PC-3 (cell line): ENCODE data around the gene OXCT2. TPM values are rescaled to one million over a fixed set of nuclear protein-coding genes. Genes with fewer than 3 reads are reported as not detected.

Experiments
- ATAC-seq: fragments of 200-7000 bp; cut with Tn5 transposase; 2 replicates; pipeline ENCODE4 v1.9.1; 2020; ENCODE audit warnings: mild to moderate bottlenecking, moderate library complexity
- BruUV-seq: library from RNA; stranded (reverse); fragments of 400-500 nt; replicated peaks from 2 replicates; lab custom pipeline; 2021; lab: Mats Ljungman, UMichigan
- CTCF ChIA-PET: fragments of 300-600 bp; sonication (Branson Sonifier 250); formaldehyde crosslinking; loops from one replicate; lab custom pipeline; 2022; ENCODE audit warnings: antibody characterized with exemption; lab: Charles Lee
- POLR2A ChIA-PET: fragments of 300-600 bp; sonication (Branson Sonifier 250); formaldehyde crosslinking; loops from one replicate; lab custom pipeline; 2022; ENCODE audit warnings: antibody characterized with exemption; ENCODE audit not compliant: unreplicated experiment; lab: Charles Lee
- DNase-seq: peaks from one replicate; pipeline ENCODE4 v3.0.0-alpha.2; 2015
- H2AFZ ChIP-seq: fragments of 300-600 bp; sonication (generic); 2 replicates; pipeline ENCODE4 v1.6.0; 2016; ENCODE audit warnings: antibody characterized with exemption, low read length
- H3F3A ChIP-seq: fragments of 300-600 bp; sonication (generic); one replicate; pipeline ENCODE4 v1.6.0; 2017; ENCODE audit warnings: antibody characterized with exemption, low read length, control low read depth, mild to moderate bottlenecking; ENCODE audit not compliant: unreplicated experiment
- H3K27ac ChIP-seq: fragments of 300-600 bp; sonication (generic); 2 replicates; pipeline ENCODE4 v1.5.1; 2016; ENCODE audit warnings: mild to moderate bottlenecking, low read length
- H3K27me3 ChIP-seq: fragments of 300-600 bp; sonication (generic); 2 replicates; pipeline ENCODE4 v1.6.1; 2016; ENCODE audit warnings: low read length, mixed read lengths
- H3K36me3 ChIP-seq: fragments of 300-600 bp; sonication (generic); 2 replicates; pipeline ENCODE4 v1.6.1; 2016; ENCODE audit warnings: low read depth, mixed run types, low read length, mixed read lengths
- H3K4me1 ChIP-seq: fragments of 300-600 bp; sonication (generic); 2 replicates; pipeline ENCODE4 v1.5.1; 2016; ENCODE audit warnings: low read length; ENCODE audit not compliant: insufficient read depth
- H3K4me2 ChIP-seq: fragments of 300-600 bp; sonication (generic); 2 replicates; pipeline ENCODE4 v1.6.0; 2016; ENCODE audit warnings: low read length
- H3K4me3 ChIP-seq: fragments of 300-600 bp; sonication (generic); 2 replicates; pipeline ENCODE4 v1.5.1; 2016; ENCODE audit warnings: mild to moderate bottlenecking, low read length, mixed read lengths
- H3K79me2 ChIP-seq: fragments of 300-600 bp; sonication (generic); 2 replicates; pipeline ENCODE4 v1.6.1; 2017; ENCODE audit warnings: low read length, mixed read lengths
- H3K9ac ChIP-seq: fragments of 300-600 bp; sonication (generic); 2 replicates; pipeline ENCODE4 v1.6.0; 2016; ENCODE audit warnings: mild to moderate bottlenecking, low read length
- H3K9me2 ChIP-seq: fragments of 300-600 bp; sonication (generic); replicated peaks from 2 replicates; pipeline ENCODE4 v1.6.1; 2016; ENCODE audit warnings: mixed run types, low read length, mixed read lengths
- H3K9me3 ChIP-seq: fragments of 300-600 bp; sonication (generic); 2 replicates; pipeline ENCODE4 v1.6.1; 2016; ENCODE audit warnings: low read length, mixed read lengths
- H4K20me1 ChIP-seq: fragments of 300-600 bp; sonication (generic); 2 replicates; pipeline ENCODE4 v1.6.1; 2016; ENCODE audit warnings: low read length, mixed read lengths
- EZH2 ChIP-seq: fragments of 300-600 bp; sonication (generic); IDR thresholded peaks from one replicate; pipeline ENCODE4 v1.6.1; 2017; ENCODE audit warnings: antibody characterized with exemption, mild to moderate bottlenecking, low read length; ENCODE audit not compliant: unreplicated experiment
- EZH2phosphoT487 ChIP-seq: fragments of 300-600 bp; sonication (generic); IDR thresholded peaks from 2 replicates; pipeline ENCODE4 v1.6.1; 2018; ENCODE audit warnings: mild to moderate bottlenecking, antibody characterized with exemption, low read length, borderline replicate concordance
- intact Hi-C: fragments of 100-400 bp; cut with micrococcal nuclease; formaldehyde crosslinking; loops from 2 replicates; pipeline ENCODE4 v1.9.0; 2023
- total RNA-seq: library from RNA; depleted of rRNA; stranded (reverse); fragments of >200 nt; gene quantifications from 2 replicates; pipeline ENCODE4 v1.2.3, GENCODE V29; 2014
- TF ChIP-seq, protein P1 (sequence below): fragments of 300-600 bp; sonication (generic); conservative IDR thresholded peaks from 2 replicates; pipeline ENCODE4 v1.5.1; 2017; ENCODE audit warnings: antibody characterized with exemption, low read depth, mild to moderate bottlenecking, low read length

Gene OXCT2
- total RNA-seq, 1 experiment from 2014 or later: 0.98 TPM

DNA sequence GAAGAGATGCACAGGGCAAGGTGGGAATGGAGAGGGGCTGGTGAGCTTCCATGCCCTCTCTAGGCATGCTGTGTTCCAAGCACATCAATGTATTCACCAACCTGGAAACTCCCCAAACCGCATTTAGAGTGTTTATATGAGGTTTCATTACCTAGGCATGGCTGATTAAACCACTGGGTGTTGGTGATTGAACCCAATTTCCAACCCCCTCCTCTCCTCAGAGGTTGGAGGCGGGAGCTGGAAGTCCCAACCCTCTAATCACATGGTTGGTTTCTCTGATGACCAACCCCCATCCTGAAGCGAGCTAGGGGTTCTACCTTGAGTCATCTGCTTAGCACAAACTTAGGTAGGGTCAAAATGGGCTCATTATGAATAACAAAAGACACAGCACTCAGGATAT is 35.4 kb downstream of the OXCT2 start:
- POLR2A ChIA-PET: no interaction called here

DNA sequence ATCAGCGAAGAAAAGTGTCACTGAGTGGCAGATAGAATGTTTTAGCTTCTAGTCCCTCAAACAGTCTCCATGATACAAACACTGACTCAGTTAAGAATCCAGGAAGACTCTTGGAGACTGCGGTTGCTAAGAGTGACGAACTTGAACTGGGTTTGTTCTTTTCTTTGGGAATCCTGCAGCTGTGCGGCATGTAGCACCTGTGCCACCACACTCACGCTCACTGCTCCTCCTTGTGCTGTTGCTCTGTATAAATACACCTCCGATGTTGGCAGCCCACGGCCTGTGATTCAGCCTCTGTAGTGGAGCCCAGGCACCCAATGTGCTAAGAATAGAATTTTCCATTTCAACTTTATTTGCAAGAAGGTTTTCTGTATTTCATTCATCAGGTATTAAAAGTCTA is 38.0 kb downstream of the OXCT2 start:
- Histone ChIP-seq H3K36me3 (no peaks in the 10 kb centered on the region), H3K9ac (no peak overlapping the region), H3F3A (no peaks in the 10 kb centered on the region), H3K4me2 (no peak overlapping the region), H3K4me3 (no peak overlapping the region), H4K20me1 (no peaks in the 10 kb centered on the region), H3K4me1 (peaks cover 3% of the 10 kb centered on the region; the same call in 1 of the 2 replicates), H3K9me2 (no peaks in the 10 kb centered on the region), H3K27me3 (0 out of 2 replicates have a peak, but pooled peaks cover 8% of the 10 kb centered on the region), H2AFZ (no peak overlapping the region), H3K9me3 (no peaks in the 10 kb centered on the region), H3K27ac (no peak overlapping the region), H3K79me2 (no peaks in the 10 kb centered on the region)
- ChIA-PET POLR2A (no interaction called here), CTCF (no interaction called here)
- TF ChIP-seq, protein P1, sequence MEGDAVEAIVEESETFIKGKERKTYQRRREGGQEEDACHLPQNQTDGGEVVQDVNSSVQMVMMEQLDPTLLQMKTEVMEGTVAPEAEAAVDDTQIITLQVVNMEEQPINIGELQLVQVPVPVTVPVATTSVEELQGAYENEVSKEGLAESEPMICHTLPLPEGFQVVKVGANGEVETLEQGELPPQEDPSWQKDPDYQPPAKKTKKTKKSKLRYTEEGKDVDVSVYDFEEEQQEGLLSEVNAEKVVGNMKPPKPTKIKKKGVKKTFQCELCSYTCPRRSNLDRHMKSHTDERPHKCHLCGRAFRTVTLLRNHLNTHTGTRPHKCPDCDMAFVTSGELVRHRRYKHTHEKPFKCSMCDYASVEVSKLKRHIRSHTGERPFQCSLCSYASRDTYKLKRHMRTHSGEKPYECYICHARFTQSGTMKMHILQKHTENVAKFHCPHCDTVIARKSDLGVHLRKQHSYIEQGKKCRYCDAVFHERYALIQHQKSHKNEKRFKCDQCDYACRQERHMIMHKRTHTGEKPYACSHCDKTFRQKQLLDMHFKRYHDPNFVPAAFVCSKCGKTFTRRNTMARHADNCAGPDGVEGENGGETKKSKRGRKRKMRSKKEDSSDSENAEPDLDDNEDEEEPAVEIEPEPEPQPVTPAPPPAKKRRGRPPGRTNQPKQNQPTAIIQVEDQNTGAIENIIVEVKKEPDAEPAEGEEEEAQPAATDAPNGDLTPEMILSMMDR: no peak
- TF ChIP-seq EZH2phosphoT487: no peak
- TF ChIP-seq EZH2: no peak
- intact Hi-C loops: loop anchor here (10.0 kb wide), 1 partner anchor 62 kb away; no protein-coding TSS in a partner anchor
- DNase-seq (no peak), ATAC-seq (no peak)
- no TSS peak for BruUV-seq

More for the DNA sequence above, 35.4 kb downstream of the OXCT2 start:
- no TSS peak for BruUV-seq
- no peaks in the 10 kb centered on the region for H3K9me3 ChIP-seq
- TF ChIP-seq EZH2phosphoT487: no peak
- TF ChIP-seq, protein P1: no peak
- no peak for TF ChIP-seq EZH2
- intact Hi-C loops: loop anchor here (10.0 kb wide), 1 partner anchor 59 kb away; no protein-coding TSS in a partner anchor
- H3K79me2 ChIP-seq: peaks cover 20% of the 10 kb centered on the region
- CTCF ChIA-PET: no interaction called here
- H4K20me1 ChIP-seq: no peaks in the 10 kb centered on the region
- DNase-seq (no peak), ATAC-seq (no peak)
- no peak overlapping the region for H3K4me2 ChIP-seq
- peaks cover 11% of the 10 kb centered on the region for H3K4me1 ChIP-seq
- H3K27ac ChIP-seq: no peak overlapping the region
- no peaks in the 10 kb centered on the region for H3F3A ChIP-seq
- H3K27me3 ChIP-seq: 0 out of 2 replicates have a peak, but pooled peaks cover 3% of the 10 kb centered on the region
- no peak overlapping the region for H3K9ac ChIP-seq
- no peak overlapping the region for H3K4me3 ChIP-seq
- H3K36me3 ChIP-seq: no peaks in the 10 kb centered on the region
- no peak overlapping the region for H2AFZ ChIP-seq
- no peaks in the 10 kb centered on the region for H3K9me2 ChIP-seq

DNA sequence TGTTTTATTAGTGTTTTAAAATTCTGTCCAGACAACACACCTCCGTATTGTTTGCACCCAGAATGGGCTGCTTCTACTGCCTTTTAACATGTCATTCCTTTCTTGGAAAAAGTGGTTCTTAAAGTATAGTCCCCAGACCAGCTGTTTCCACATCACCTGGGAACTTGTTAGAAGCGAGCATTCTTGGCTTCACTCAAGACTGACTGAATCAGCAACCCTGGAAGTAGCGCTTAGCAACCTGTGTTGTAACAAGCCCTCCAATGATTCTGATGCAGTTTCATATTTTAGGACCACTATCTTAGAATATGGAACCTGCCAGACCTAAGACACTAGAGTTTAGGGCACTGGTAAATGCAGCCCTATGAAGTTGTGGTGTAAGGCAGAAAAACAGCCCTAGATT is 38.4 kb downstream of the OXCT2 start:
- Histone ChIP-seq H3K79me2 (no peaks in the 10 kb centered on the region), H3K4me1 (peaks cover 3% of the 10 kb centered on the region; the same call in 1 of the 2 replicates), H3F3A (no peaks in the 10 kb centered on the region), H3K36me3 (no peaks in the 10 kb centered on the region), H4K20me1 (no peaks in the 10 kb centered on the region), H3K27ac (no peak overlapping the region), H3K9ac (no peak overlapping the region), H3K4me2 (no peak overlapping the region), H3K4me3 (no peak overlapping the region), H3K9me2 (no peaks in the 10 kb centered on the region), H3K9me3 (no peaks in the 10 kb centered on the region), H3K27me3 (0 out of 2 replicates have a peak, but pooled peaks cover 11% of the 10 kb centered on the region), H2AFZ (no peak overlapping the region)
- BruUV-seq: no TSS peak
- CTCF ChIA-PET: no interaction called here
- DNase-seq (no peak), ATAC-seq (no peak)
- POLR2A ChIA-PET: no interaction called here
- TF ChIP-seq EZH2 (no peak), EZH2phosphoT487 (no peak)
- TF ChIP-seq, protein P1: no peak
- intact Hi-C loops: loop anchor here (10.0 kb wide), 1 partner anchor 62 kb away; no protein-coding TSS in a partner anchor
